ENCODE results near the gene BTBD9. TPM values are rescaled to one million over a fixed set of nuclear protein-coding genes. Genes with fewer than 3 reads are reported as not detected.

BTBD9 gene
- total RNA-seq, 4 donors from 2014 or later, result 9.2 to 16.3 (median 11.6) TPM

DNA sequence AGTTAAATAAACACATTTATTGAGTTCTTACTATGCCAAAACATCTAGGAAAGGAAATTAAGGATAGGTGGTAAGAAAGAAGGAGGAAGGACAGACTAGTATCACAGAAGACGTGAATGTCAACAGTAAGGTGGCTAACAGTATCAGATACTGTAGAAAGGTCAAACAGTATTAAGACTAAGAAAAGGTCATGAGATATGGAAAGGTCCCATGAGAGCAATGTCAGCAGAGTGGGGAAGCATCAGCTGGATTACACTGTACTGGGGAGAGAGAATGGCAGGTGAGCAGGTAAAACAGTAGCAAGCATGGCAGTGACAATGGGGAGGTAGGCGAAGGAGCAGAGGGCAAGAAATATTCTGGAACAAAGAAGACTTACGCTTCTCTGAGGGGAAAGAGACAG, 45.2 kb upstream of the BTBD9 start:
- peaks cover 0 to 14% (median 0%) of the 10 kb centered on the region in 3 donors for H3K4me1 ChIP-seq
- H3K27me3 ChIP-seq, result no peaks in the 10 kb centered on the region
- H3K36me3 ChIP-seq, result peaks cover 0 to 50% (median 0%) of the 10 kb centered on the region in 3 donors
- no peak overlapping the region for H3K27ac ChIP-seq
- no peak overlapping the region for H3K4me3 ChIP-seq
- TF ChIP-seq CTCF (IDR thresholded peaks at IDR 0.05) (no peak), POLR2A (IDR thresholded peaks at IDR 0.05) (no peak)
- intact Hi-C loops (cut with DNase I), result no loop called here
- DNase-seq, result no peak
- 96 to 97% methylated on average over 3 of the region's 3 CpGs for WGBS, 2 donors
- no peaks in the 10 kb centered on the region for H3K9me3 ChIP-seq

DNA sequence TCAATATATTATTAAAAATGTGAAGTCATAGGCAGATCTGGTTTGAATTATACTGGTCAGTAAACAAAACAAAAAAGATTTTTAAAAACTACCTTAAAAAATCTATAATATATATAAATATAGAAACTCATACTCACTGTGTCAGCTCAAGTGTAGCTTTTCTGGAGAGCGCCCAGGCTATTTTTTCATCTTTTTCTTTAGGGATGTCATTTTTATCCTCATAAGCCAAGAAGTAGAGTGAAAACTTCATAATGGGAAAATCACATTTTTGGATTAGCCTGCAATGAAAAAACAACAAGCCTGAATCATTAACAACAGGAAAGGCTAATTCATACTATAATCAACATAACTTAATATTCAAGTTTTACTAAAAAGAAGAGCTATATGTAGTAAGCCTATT, 44.5 kb upstream of the BTBD9 start:
- no peak overlapping the region for H3K27ac ChIP-seq
- TF ChIP-seq CTCF (IDR thresholded peaks at IDR 0.05), result no peak
- TF ChIP-seq POLR2A (IDR thresholded peaks at IDR 0.05), result no peak
- no peaks in the 10 kb centered on the region for H3K9me3 ChIP-seq
- peaks cover 0 to 55% (median 0%) of the 10 kb centered on the region in 3 donors for H3K36me3 ChIP-seq
- H3K27me3 ChIP-seq, result no peaks in the 10 kb centered on the region
- peaks cover 0 to 14% (median 0%) of the 10 kb centered on the region in 3 donors for H3K4me1 ChIP-seq
- intact Hi-C loops (cut with DNase I), result no loop called here
- H3K4me3 ChIP-seq, result no peak overlapping the region
- no peak for DNase-seq
- 93% methylated on average over 1 of the region's 1 CpG for WGBS, 2 donors

GRCh38 chr6:38681850-38682249, 42.1 kb upstream of the BTBD9 start:
- no peaks in the 10 kb centered on the region for H3K27me3 ChIP-seq
- peaks cover 0 to 79% (median 0%) of the 10 kb centered on the region in 3 donors for H3K36me3 ChIP-seq
- H3K9me3 ChIP-seq, result no peaks in the 10 kb centered on the region
- no peak overlapping the region for H3K4me3 ChIP-seq
- no peak for TF ChIP-seq CTCF (IDR thresholded peaks at IDR 0.05)
- no peak for TF ChIP-seq POLR2A (IDR thresholded peaks at IDR 0.05)
- WGBS, 2 donors, result 96 to 97% methylated on average over 2 of the region's 2 CpGs
- peaks cover 0 to 5% (median 0%) of the 10 kb centered on the region in 3 donors for H3K4me1 ChIP-seq
- H3K27ac ChIP-seq, result no peak overlapping the region
- intact Hi-C loops (cut with DNase I), result no loop called here
- no peak for DNase-seq

GRCh38 chr6:38679668-38680067, 39.9 kb upstream of the BTBD9 start:
- Histone ChIP-seq H3K27ac (no peak overlapping the region), H3K4me1 (no peaks in the 10 kb centered on the region), H3K36me3 (peaks cover 0 to 96% (median 0%) of the 10 kb centered on the region in 3 donors), H3K4me3 (no peak overlapping the region), H3K9me3 (no peaks in the 10 kb centered on the region), H3K27me3 (no peaks in the 10 kb centered on the region)
- TF ChIP-seq CTCF (IDR thresholded peaks at IDR 0.05) (no peak), POLR2A (IDR thresholded peaks at IDR 0.05) (no peak)
- 91 to 93% methylated on average over 1 of the region's 1 CpG for WGBS, 2 donors
- intact Hi-C loops (cut with DNase I), result no loop called here
- no peak for DNase-seq

- no peak for DNase-seq
- Histone ChIP-seq H3K4me3 (no peak overlapping the region), H3K27ac (no peak overlapping the region), H3K4me1 (no peaks in the 10 kb centered on the region), H3K36me3 (peaks cover 0 to 87% (median 0%) of the 10 kb centered on the region in 3 donors), H3K27me3 (no peaks in the 10 kb centered on the region), H3K9me3 (no peaks in the 10 kb centered on the region)
- 75 to 93% methylated on average over 5 to 7 of the region's 7 CpGs for WGBS, 2 donors
- no peak for TF ChIP-seq POLR2A (IDR thresholded peaks at IDR 0.05)
- TF ChIP-seq CTCF (IDR thresholded peaks at IDR 0.05), result no peak
- intact Hi-C loops (cut with DNase I), result no loop called here
Measured at GRCh38 chr6:38678178-38678760, 38.5 kb upstream of the BTBD9 start.
